GM18868 (cell line): ENCODE results near the gene PLCXD1.
"Not testable (repeated sequence)": the region's sequence is repeated elsewhere in the genome, so short reads cannot be mapped to it uniquely, and the experiment has no call there.

Experiments
- ATAC-seq: cut with Tn5 transposase; IDR thresholded peaks from one replicate; pipeline ENCODE4 v1.9.1; 2021; ENCODE audit warnings: mild to moderate bottlenecking, moderate library complexity; ENCODE audit not compliant: unreplicated experiment

The PLCXD1 gene

GRCh38 chrX:349702-350101 is 68.5 kb downstream of the PLCXD1 start:
- ATAC-seq, result no peak

DNA sequence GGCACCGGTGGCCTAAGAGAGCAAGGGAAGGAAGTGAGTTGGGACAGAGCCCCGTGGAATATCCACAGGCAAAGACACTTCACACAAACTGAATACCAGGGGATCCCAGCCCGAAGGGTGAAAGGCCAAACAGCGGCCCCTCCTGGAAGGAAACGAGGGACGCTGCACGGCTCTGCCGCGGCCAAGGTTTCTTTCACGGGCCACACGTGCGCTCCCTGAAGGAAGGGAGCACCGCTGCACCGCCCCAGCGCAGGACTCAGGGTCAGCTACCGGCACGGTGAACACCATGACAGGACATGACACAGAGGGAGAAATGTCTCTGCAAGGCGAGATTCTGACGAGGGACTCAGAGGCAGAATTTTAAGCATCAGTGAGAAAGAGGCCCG is 69.0 kb downstream of the PLCXD1 start:
- no peak for ATAC-seq

GRCh38 chrX:350534-351323 is 69.5 kb downstream of the PLCXD1 start:
- ATAC-seq, result no peak

GRCh38 chrX:351324-351641 is 70.1 kb downstream of the PLCXD1 start:
- ATAC-seq, result not testable (repeated sequence)

DNA sequence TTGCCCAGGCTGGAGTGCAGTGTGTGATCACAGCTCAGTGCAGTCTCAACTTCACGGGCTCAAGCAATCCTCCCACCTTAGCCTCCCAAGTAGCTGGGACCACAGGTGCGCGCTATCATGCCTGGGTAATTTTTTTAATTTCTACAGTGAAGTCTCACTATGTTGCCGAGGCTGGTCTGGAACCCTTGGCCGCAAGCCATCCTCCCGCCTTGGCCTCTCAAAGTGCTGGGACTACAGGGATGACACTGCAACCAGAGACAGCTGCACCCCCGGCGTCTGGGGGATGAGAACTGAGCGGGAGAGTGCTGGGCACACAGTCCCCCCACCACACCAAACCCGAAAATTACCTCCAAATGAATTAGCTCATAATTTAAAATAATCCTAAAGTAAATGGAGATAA is 70.6 kb downstream of the PLCXD1 start:
- ATAC-seq, result no peak

DNA sequence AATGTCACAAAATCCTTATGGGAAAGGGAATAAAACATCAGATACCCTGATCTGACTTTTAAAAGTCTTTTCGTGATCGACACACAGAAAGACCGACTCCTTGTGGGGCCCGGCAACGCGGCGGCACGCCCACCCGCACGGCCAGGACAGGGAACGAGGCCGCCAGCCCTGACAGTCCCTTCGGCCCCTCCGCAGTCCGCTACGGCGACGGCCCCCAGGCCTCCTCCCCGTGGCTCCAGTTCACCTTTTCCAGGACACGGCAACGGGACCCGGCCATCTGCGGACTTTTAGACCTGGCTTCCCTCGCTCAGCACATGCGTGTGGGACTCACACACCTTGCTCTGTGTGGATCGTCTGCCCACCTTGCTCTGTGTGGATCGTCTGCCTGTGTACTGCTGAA is 71.0 kb downstream of the PLCXD1 start:
- ATAC-seq, result no peak

DNA sequence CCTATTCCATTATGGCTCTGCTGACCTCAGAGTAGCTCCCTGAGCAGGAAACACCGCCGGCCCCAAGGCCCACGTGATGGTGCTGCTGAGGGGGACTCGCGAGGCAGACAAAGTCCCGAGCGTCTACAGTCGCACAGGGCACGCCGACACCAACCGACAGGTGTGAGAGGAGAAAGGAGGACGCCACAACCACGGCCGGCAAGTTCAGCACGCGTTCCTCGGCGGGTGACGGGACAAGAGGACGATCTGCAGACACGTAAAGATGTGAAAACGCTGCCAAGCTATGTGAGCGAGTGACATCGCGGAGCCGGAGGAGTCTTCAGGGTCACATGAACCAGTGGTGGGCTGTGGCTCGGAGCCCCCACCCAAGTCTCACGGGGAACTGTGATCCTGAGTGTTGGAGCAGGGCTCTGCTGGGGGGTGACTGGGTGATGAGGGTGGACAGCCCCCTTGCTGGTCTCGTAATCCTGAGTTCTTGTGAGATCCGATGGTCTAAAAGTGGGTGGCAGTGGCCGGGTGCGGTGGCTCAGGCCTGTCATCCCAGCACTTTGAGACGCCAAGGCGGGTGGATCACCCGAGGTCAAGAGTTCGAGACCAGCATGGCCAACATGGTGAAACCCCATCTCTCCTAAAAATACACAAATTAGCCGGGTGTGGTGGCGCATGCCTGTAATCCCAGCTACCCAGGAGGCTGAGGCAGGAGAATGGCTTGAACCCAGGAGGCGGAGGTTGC is 71.6 kb downstream of the PLCXD1 start:
- no peak for ATAC-seq
